NCI-H2029 treated with DMSO at 0.1 percent for 48 hours (cell line): ENCODE measurements around the gene SDC1.

ENCODE experiments used
- DNase-seq: peaks from one replicate; lab custom pipeline; 2025; lab: John Stamatoyannopoulos, UW

The SDC1 gene

DNA sequence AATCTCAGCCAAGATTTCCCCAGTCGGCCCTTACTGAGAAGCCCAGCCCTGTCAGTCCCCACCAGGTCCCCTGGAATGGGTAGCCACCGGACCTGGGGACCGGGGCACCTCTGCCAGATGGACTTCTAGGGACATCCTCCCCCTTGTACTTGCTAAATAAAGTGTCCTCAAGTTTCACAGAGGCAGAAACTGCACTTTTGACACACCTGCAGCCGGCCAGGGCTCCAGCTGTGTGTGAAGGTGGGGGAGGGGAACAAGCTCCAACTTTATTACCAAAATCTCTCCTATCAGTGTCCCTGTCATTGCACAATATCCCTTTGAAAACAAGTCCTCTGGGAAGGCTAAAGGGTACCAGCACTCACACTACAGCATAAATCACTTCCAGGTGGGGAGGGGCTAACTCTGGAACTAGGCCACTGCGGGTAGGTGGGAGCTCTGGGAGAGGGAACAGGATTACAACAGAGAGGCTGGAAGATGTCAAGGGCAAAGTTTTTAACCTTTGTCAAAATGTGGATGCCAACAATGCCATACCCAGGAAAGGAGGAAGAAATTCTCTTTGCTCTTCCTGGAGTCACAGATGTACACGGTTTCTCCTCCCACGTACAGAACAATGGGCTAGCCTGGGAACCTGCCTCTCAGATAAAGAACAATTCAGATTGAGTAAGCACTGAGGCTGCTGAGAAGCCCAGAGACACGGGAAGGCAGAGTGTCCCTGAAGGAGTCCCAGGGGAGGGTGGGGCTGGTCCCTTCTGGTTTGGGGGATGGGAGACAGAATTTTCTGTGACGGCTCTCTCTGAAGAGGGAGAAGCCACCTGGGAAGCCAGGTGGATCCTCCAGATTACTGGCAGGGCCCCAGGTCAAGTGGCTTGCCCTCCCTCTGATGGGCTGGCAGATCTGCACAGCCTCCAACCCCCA, 11.0 kb downstream of the SDC1 start:
- DNase-seq: no peak

GRCh38 chr2:20212871-20213503, 11.9 kb downstream of the SDC1 start:
- no peak for DNase-seq

DNA sequence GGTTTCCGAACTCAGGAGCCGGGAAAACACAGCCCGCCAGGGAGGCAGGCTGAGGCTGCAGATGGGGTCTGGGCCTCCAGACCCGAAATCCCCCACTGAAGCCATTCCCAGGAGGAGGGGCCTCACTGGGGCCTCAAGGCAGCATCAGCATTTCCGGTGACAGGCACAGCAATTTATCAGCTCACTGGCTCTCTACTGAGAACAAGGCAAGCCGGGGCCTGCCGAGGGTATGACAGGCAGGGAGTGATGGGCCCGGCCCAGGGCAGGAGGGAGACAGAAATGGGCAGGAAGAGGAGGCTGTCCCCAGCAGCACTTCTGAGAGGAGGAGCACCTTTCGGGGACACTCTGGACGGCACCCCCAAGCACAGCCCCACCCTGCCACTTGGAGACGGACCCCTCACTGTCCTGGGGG, 12.5 kb downstream of the SDC1 start:
- no peak for DNase-seq

GRCh38 chr2:20211860-20212458, 13.0 kb downstream of the SDC1 start:
- DNase-seq: no peak

- no peak for DNase-seq
Measured at GRCh38 chr2:20211420-20211819, 13.5 kb downstream of the SDC1 start.

DNA sequence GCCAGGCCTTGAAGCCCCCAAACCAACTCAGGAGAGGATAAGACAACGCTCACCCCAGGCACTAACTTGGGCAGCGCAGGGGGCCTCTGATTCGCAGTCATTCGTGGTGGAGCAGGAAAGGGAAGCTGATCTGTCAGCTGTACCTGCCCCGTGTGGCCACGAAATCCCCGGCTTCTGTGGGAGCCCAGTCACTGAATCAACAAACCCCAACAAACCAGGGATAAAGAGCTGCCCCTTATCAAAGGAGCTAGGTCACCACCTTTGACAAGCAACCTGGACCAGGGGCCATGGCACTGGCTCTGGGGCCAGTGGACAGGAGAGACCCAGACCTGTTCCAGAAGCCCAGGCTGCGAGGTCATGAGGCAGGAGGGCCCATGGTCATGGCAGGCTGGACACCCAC, 14.5 kb downstream of the SDC1 start:
- DNase-seq: no peak

- DNase-seq: no peak
Measured at GRCh38 chr2:20209373-20210109, 15.4 kb downstream of the SDC1 start.

- no peak for DNase-seq
Measured at GRCh38 chr2:20208476-20208859, 16.5 kb downstream of the SDC1 start.

- no peak for DNase-seq
Measured at GRCh38 chr2:20207051-20207450, 17.9 kb downstream of the SDC1 start.

DNA sequence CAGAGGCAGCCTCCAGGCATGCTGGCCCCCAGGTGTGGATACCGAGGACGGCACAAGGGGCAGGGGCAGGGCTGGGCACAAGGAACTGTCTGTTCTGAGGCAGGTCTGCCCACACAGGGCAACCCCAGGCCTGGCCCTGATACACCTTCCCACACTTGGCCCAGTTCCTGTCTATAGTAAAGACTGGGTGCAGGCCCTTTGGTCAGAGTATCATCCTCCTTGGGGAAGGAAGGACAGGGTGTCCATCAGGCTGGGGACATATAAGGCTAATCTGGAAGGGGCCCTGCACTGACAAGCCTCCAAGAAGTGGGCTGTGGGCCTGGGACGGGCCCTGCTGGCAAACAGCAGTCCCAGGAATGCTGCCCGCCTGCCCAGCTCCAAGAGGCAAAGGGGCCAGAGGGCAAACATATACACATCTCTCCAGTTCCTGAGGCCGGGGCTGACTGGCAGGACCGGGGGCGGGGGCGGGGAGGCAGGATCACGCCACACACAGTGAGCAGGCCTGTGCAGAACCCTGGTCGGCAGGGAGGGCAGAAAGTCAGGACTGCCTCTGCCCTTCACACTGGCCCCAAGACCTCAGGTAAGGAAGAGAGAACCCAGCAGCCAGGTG, 18.9 kb downstream of the SDC1 start:
- no peak for DNase-seq

GRCh38 chr2:20205069-20205468, 19.9 kb downstream of the SDC1 start:
- no peak for DNase-seq

- DNase-seq: no peak
Measured at GRCh38 chr2:20203521-20204225, 21.3 kb downstream of the SDC1 start.

- DNase-seq: no peak
Measured at GRCh38 chr2:20203072-20203471, 21.9 kb downstream of the SDC1 start.

DNA sequence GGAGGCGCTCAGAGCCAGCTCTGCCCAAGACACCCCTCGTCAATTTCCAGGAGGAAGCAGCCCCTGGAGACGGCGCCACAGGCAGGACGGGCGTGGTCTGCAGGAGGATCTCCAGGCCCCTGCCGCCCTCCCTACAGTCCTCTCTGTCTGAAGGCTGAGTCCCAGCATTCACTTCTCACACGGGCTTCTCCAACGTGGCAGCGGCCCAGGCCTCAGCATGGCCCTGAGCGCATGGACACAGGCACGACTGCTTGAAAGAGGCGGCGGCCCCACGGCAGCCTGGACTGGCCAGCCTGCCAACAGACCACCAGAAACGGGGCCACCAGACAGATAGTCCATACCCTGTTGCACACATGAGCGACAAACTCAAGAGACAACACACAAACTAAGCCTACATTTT, 23.3 kb downstream of the SDC1 start:
- DNase-seq: no peak

- DNase-seq: no peak
Measured at GRCh38 chr2:20200697-20201555, 24.0 kb downstream of the SDC1 start.

- DNase-seq: no peak
Measured at GRCh38 chr2:20199633-20200270, 25.2 kb downstream of the SDC1 start.

GRCh38 chr2:20198796-20199632, 25.9 kb downstream of the SDC1 start:
- no peak for DNase-seq

DNA sequence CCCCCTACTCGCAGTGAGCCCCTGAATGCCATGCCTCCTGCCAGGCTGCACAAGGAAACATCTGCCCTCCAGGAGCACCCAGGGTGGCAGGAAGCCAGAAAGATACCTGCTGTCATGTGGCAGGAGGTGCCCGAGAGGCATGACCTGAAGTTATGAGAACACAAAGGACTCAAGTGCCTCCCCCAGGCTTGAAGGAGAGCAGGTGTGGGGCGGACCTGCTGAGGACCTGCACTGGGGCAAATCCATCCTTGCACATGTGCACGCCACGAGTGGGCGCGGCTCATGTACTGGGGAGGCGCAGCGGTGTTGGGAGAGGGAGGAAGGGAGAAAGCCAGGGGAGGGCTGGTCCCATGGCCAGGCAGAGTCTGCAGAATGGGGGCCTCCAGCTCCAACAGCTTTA, 26.9 kb downstream of the SDC1 start:
- peak; percentile 82 for DNase-seq

GRCh38 chr2:20197192-20197591, 27.7 kb downstream of the SDC1 start:
- no peak for DNase-seq
